Measurements from ENCODE around the gene XYLT1. TPM values are rescaled to one million over a fixed set of nuclear protein-coding genes. Genes with fewer than 3 reads are reported as not detected.

Gene XYLT1
- polyA plus RNA-seq, 1 donor = 9.9 TPM

DNA sequence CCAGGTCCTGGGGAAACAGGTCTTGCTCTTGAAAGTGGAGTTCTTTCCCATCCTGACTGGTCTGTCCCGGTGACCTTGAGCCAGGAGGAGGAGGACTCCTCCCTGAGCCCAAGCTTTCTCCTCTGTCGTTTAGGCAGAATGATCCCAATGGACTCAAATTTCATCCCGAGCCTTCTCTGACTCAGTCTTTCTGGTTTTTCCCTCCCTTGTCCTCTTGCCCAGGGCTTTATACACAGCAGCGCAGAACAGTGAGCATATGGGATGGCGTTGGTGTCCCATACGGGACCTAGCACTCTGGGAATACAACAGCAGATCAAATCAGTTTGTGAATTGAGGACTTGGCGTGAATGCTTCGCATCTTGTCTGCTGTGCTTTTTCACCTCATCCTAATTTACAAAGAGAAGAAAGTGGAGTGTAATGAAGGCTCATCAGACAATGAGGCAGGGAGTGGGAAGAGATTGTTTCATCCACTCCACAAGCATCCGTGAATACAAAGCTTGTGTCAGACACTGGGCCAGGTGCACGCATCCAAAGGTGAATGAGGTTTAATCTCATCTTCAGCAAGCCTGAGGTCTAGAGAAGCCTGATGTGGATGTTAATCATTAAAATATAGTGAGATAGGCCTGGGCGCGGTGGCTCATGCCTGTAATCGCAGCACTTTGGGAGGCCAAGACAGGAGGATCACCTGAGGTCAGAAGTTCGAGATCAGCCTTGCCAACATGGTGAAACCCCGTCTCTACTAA is 1.1 kb upstream of the XYLT1 start:
- peak overlapping the region; percentile 71 for H3K27ac ChIP-seq (ENCODE audit: low read length)

DNA sequence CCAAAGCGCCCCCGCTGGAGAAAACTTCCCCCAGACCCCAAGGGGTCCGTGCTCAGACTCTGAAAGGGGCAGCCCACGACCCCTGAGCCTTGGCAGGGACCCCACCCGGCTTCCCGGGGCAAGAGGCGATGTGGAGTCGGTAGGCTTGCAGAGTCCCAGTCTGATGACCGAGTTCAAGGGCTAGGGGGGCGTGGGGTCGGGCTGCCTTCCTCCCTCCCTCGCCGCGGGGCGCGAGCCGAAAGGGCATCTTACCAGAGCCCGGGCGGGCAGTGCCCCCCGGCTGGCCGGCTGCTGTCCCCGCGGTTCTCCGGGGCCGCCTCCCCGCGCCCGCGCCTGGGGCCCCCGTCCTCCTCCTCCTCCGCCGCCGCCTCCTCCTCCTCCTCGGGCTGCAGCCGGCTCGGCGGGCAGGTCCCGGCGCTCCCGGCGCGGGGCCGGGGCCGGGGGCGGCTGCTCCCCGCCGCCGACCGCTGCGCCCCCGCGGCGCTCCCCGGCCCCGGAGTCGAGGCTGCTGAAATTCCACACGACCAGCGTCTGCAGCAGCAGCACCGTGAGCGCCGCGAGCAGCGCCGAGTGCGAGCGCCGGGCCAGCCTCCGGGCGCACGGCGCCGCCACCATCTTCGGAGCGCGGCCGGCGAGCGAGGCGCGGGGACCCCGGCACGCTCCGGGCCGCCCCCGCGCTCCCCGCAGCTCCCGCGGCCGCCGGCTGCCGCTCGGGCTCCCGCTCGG is 415 bp downstream of the XYLT1 start:
- peak in 1 of 2 donors; percentile 50 for DNase-seq
- Histone ChIP-seq H3K36me3 (ENCODE audit: control insufficient read depth, insufficient read depth, low read length) (no peaks in the 10 kb centered on the region), H3K9me3 (ENCODE audit: control insufficient read depth, low read depth, low read length) (no peaks in the 10 kb centered on the region), H3K27ac (ENCODE audit: low read length) (peak overlapping the region; percentile 34), H3K4me3 (ENCODE audit: low read length) (peak overlapping the region; percentile 79), H3K4me1 (ENCODE audit: control insufficient read depth, insufficient read depth, low read length) (peaks cover 32% of the 10 kb centered on the region), H3K27me3 (ENCODE audit: control insufficient read depth, insufficient read depth, low read length) (no peaks in the 10 kb centered on the region)
- no CpG with 5 or more reads among the region's 95 CpGs for WGBS (ENCODE audit: insufficient coverage, low lambda C conversion rate)

More for the DNA sequence above, 1.1 kb upstream of the XYLT1 start:
- peaks cover 32% of the 10 kb centered on the region for H3K4me1 ChIP-seq (ENCODE audit: control insufficient read depth, insufficient read depth, low read length)
- no peaks in the 10 kb centered on the region for H3K36me3 ChIP-seq (ENCODE audit: control insufficient read depth, insufficient read depth, low read length)
- H3K4me3 ChIP-seq (ENCODE audit: low read length) = no peak overlapping the region
- peak in 1 of 2 donors; percentile 68 for DNase-seq
- no peaks in the 10 kb centered on the region for H3K9me3 ChIP-seq (ENCODE audit: control insufficient read depth, low read depth, low read length)
- WGBS (ENCODE audit: insufficient coverage, low lambda C conversion rate) = 80% methylated on average over 1 of the region's 15 CpGs
- no peaks in the 10 kb centered on the region for H3K27me3 ChIP-seq (ENCODE audit: control insufficient read depth, insufficient read depth, low read length)

DNA sequence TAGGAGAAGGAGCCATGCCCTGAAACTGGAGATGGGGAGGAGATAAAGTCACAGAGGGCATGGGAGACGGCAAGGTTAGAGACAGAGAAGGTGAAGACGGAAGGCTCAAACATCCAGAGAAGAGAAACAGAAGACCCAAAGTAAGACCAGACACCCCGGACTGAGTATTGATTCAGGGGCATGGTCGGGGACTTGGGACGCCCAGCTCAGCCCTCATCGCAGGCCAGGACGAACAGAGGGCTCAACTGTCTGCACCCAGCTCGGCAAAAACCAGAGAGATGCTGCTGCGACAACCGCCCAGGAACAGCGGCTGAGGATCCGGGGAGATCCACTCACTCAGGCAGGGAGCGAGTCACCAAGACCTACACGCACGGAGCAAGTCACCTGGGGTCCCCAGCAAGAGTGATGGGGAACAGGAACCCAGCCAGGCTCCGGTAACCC is 999 bp downstream of the XYLT1 start:
- Histone ChIP-seq H3K36me3 (ENCODE audit: control insufficient read depth, insufficient read depth, low read length) (no peaks in the 10 kb centered on the region), H3K9me3 (ENCODE audit: control insufficient read depth, low read depth, low read length) (no peaks in the 10 kb centered on the region), H3K27me3 (ENCODE audit: control insufficient read depth, insufficient read depth, low read length) (no peaks in the 10 kb centered on the region), H3K4me3 (ENCODE audit: low read length) (peak overlapping the region; percentile 79), H3K4me1 (ENCODE audit: control insufficient read depth, insufficient read depth, low read length) (peaks cover 32% of the 10 kb centered on the region), H3K27ac (ENCODE audit: low read length) (peak overlapping the region; percentile 34)
- 0% methylated on average over 2 of the region's 16 CpGs for whole genome bisulfite sequencing (ENCODE audit: insufficient coverage, low lambda C conversion rate)
- DNase-seq = peak in 1 of 2 donors; percentile 52

- H3K36me3 ChIP-seq (ENCODE audit: control insufficient read depth, insufficient read depth, low read length) = no peaks in the 10 kb centered on the region
- peaks cover 32% of the 10 kb centered on the region for H3K4me1 ChIP-seq (ENCODE audit: control insufficient read depth, insufficient read depth, low read length)
- 0% methylated on average over 3 of the region's 18 CpGs for WGBS (ENCODE audit: insufficient coverage, low lambda C conversion rate)
- H3K27ac ChIP-seq (ENCODE audit: low read length) = no peak overlapping the region
- DNase-seq = no peak
- peak overlapping the region; percentile 79 for H3K4me3 ChIP-seq (ENCODE audit: low read length)
- H3K27me3 ChIP-seq (ENCODE audit: control insufficient read depth, insufficient read depth, low read length) = no peaks in the 10 kb centered on the region
- no peaks in the 10 kb centered on the region for H3K9me3 ChIP-seq (ENCODE audit: control insufficient read depth, low read depth, low read length)
Observed at GRCh38 chr16:17469011-17469740, 1.6 kb downstream of the XYLT1 start.

- no peaks in the 10 kb centered on the region for H3K9me3 ChIP-seq (ENCODE audit: control insufficient read depth, low read depth, low read length)
- H3K4me3 ChIP-seq (ENCODE audit: low read length) = peak overlapping the region; percentile 79
- no peaks in the 10 kb centered on the region for H3K36me3 ChIP-seq (ENCODE audit: control insufficient read depth, insufficient read depth, low read length)
- H3K27me3 ChIP-seq (ENCODE audit: control insufficient read depth, insufficient read depth, low read length) = no peaks in the 10 kb centered on the region
- H3K4me1 ChIP-seq (ENCODE audit: control insufficient read depth, insufficient read depth, low read length) = peaks cover 32% of the 10 kb centered on the region
- 80% methylated on average over 1 of the region's 7 CpGs for WGBS (ENCODE audit: insufficient coverage, low lambda C conversion rate)
- no peak overlapping the region for H3K27ac ChIP-seq (ENCODE audit: low read length)
- no peak for DNase-seq
Observed at GRCh38 chr16:17468611-17469010, 2.1 kb downstream of the XYLT1 start.

DNA sequence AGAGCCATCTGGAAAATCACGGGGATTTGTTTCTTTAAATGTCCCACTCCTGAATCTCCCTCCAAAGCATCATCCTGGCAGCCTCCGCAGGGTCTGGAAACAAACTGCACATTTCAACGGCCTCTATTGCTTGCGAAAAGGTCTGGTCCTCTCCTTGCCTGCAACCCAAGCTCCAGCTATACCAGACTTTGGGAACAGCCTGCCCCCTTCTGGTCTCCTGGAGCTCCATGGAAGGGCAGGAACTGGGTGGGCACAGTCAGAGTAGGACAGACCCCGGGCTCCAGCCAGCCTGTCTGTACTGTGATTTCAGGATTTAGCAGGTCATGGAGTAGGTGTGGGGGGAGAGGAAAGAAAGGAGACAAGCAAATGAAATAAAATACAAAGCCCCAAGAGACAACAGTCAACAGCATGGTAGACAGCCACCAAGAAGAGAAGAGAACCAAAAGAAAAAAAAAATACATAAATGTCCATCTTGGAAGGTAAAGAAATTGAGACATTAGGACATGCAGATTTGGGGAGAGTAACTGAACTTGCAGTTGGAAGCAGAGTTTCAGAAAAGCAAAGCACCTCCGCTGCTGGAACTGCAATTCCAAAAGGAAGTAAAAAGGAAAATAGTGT is 2.7 kb downstream of the XYLT1 start:
- WGBS (ENCODE audit: insufficient coverage, low lambda C conversion rate) = 0% methylated on average over 1 of the region's 6 CpGs

GRCh38 chr16:17466876-17467275 is 3.9 kb downstream of the XYLT1 start:
- Histone ChIP-seq H3K27me3 (ENCODE audit: control insufficient read depth, insufficient read depth, low read length) (no peaks in the 10 kb centered on the region), H3K4me1 (ENCODE audit: control insufficient read depth, insufficient read depth, low read length) (peaks cover 30% of the 10 kb centered on the region), H3K4me3 (ENCODE audit: low read length) (no peak overlapping the region), H3K36me3 (ENCODE audit: control insufficient read depth, insufficient read depth, low read length) (peaks cover 4% of the 10 kb centered on the region), H3K9me3 (ENCODE audit: control insufficient read depth, low read depth, low read length) (no peaks in the 10 kb centered on the region), H3K27ac (ENCODE audit: low read length) (no peak overlapping the region)
- WGBS (ENCODE audit: insufficient coverage, low lambda C conversion rate) = 25% methylated on average over 3 of the region's 8 CpGs
- DNase-seq = no peak

More for the DNA sequence above, 2.7 kb downstream of the XYLT1 start:
- Histone ChIP-seq H3K36me3 (ENCODE audit: control insufficient read depth, insufficient read depth, low read length) (no peaks in the 10 kb centered on the region), H3K27me3 (ENCODE audit: control insufficient read depth, insufficient read depth, low read length) (no peaks in the 10 kb centered on the region), H3K4me1 (ENCODE audit: control insufficient read depth, insufficient read depth, low read length) (peaks cover 32% of the 10 kb centered on the region), H3K27ac (ENCODE audit: low read length) (no peak overlapping the region), H3K9me3 (ENCODE audit: control insufficient read depth, low read depth, low read length) (no peaks in the 10 kb centered on the region), H3K4me3 (ENCODE audit: low read length) (no peak overlapping the region)
- peak in 1 of 2 donors; percentile 62 for DNase-seq

DNA sequence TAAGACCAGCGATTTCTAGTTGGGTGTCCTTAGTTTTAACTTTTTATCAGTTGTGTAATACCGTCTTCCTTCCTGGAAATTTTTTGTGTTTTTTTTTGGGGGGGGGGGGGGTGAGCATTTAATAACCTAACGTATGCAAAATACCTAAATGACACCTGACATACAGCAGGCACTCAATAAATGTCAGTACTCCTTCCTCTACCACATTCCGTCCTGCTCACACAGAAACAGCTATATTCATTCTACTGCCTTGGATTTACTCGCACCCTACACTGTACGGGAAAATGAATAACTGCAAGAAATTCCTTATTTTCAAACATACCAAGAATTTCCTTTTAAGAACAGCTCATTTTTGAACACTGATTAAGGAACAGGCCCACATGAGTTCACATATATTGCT is 5.3 kb downstream of the XYLT1 start:
- DNase-seq = no peak
- no peaks in the 10 kb centered on the region for H3K27me3 ChIP-seq (ENCODE audit: control insufficient read depth, insufficient read depth, low read length)
- WGBS (ENCODE audit: insufficient coverage, low lambda C conversion rate) = no CpG with 5 or more reads among the region's 6 CpGs
- no peaks in the 10 kb centered on the region for H3K9me3 ChIP-seq (ENCODE audit: control insufficient read depth, low read depth, low read length)
- H3K4me3 ChIP-seq (ENCODE audit: low read length) = no peak overlapping the region
- H3K27ac ChIP-seq (ENCODE audit: low read length) = no peak overlapping the region
- H3K36me3 ChIP-seq (ENCODE audit: control insufficient read depth, insufficient read depth, low read length) = peaks cover 7% of the 10 kb centered on the region
- H3K4me1 ChIP-seq (ENCODE audit: control insufficient read depth, insufficient read depth, low read length) = peaks cover 20% of the 10 kb centered on the region

DNA sequence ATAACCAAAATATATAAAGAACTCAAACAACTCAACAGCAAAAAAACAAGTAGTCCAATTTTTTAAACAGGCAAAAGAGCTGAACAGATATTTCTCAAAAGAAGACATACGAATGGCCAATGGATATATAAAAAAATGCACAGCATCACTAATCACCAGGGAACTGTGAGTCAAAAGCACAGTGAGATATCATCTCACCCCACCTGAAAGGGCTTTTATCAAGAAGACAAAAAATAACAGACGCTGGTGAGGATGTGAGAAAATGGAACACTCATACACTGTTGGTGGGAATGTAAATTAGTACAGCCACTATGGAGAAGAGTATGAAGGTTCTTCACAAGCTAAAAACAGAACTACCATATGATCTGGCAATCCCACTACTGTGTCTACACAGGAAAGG is 7.4 kb downstream of the XYLT1 start:
- Histone ChIP-seq H3K4me1 (ENCODE audit: control insufficient read depth, insufficient read depth, low read length) (peaks cover 12% of the 10 kb centered on the region), H3K4me3 (ENCODE audit: low read length) (no peak overlapping the region), H3K9me3 (ENCODE audit: control insufficient read depth, low read depth, low read length) (no peaks in the 10 kb centered on the region), H3K36me3 (ENCODE audit: control insufficient read depth, insufficient read depth, low read length) (peaks cover 7% of the 10 kb centered on the region), H3K27me3 (ENCODE audit: control insufficient read depth, insufficient read depth, low read length) (no peaks in the 10 kb centered on the region), H3K27ac (ENCODE audit: low read length) (no peak overlapping the region)
- WGBS (ENCODE audit: insufficient coverage, low lambda C conversion rate) = 83% methylated on average over 1 of the region's 2 CpGs
- DNase-seq = no peak
